BE2C (cell line): Measurements from ENCODE around the gene OSBPL5.

Experiments used
- DNase-seq: peaks from one replicate; pipeline ENCODE4 v3.0.0-alpha.2; 2020
- H3K27me3 ChIP-seq: fragments of 250-450 bp; sonication (Bioruptor Pico); 2 replicates; pipeline ENCODE4 v1.5.1; 2020; ENCODE audit warnings: mild to moderate bottlenecking
- H3K36me3 ChIP-seq: fragments of 250-450 bp; sonication (Bioruptor Pico); 2 replicates; pipeline ENCODE4 v1.5.1; 2020; ENCODE audit warnings: mild to moderate bottlenecking
- H3K4me1 ChIP-seq: fragments of 250-450 bp; sonication (Bioruptor Pico); 2 replicates; pipeline ENCODE4 v1.5.1; 2020
- H3K4me3 ChIP-seq: 2 replicates; pipeline ENCODE4 v1.5.1; 2011; ENCODE audit warnings: low read depth, low read length
- H3K9me3 ChIP-seq: fragments of 250-450 bp; sonication (Bioruptor Pico); 2 replicates; pipeline ENCODE4 v1.5.1; 2020
- TF ChIP-seq, protein P1 (sequence below): IDR thresholded peaks from 2 replicates; pipeline ENCODE4 v1.5.1; 2012; ENCODE audit warnings: mild to moderate bottlenecking, low read depth, low read length

OSBPL5 gene

DNA sequence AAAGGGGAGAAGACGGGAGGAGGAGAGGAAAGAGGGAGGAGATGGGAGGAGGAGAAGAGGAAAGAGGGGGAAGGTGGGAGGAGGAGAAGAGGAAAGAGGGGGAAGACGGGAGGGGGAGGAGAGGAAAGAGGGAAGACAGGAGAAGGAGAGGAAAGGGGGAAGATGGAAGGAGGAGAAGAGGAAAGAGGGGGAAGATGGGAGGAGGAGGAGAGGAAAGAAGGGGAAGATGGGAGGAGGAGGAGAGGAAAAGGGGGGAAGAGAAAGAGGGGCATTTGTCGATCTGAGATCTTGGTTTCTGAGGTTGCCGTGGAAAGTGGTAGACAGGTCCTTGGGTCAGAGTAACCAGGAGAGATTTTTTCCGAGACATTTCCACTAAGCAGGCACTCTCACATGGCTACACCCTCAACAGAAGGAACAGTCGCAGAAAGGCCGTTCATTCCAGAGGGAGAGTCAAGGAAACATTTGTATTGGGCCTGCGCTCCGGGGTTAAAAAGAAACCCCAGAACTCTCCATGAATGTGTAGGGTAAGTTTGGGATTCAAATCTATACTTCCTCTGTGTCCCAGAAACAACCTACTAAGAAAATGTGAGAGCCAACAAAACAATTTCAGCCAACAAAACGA lies 68.1 kb downstream of the OSBPL5 start:
- DNase-seq: no peak
- TF ChIP-seq, protein P1, sequence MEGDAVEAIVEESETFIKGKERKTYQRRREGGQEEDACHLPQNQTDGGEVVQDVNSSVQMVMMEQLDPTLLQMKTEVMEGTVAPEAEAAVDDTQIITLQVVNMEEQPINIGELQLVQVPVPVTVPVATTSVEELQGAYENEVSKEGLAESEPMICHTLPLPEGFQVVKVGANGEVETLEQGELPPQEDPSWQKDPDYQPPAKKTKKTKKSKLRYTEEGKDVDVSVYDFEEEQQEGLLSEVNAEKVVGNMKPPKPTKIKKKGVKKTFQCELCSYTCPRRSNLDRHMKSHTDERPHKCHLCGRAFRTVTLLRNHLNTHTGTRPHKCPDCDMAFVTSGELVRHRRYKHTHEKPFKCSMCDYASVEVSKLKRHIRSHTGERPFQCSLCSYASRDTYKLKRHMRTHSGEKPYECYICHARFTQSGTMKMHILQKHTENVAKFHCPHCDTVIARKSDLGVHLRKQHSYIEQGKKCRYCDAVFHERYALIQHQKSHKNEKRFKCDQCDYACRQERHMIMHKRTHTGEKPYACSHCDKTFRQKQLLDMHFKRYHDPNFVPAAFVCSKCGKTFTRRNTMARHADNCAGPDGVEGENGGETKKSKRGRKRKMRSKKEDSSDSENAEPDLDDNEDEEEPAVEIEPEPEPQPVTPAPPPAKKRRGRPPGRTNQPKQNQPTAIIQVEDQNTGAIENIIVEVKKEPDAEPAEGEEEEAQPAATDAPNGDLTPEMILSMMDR: no peak
- H3K36me3 ChIP-seq: no peaks in the 10 kb centered on the region

DNA sequence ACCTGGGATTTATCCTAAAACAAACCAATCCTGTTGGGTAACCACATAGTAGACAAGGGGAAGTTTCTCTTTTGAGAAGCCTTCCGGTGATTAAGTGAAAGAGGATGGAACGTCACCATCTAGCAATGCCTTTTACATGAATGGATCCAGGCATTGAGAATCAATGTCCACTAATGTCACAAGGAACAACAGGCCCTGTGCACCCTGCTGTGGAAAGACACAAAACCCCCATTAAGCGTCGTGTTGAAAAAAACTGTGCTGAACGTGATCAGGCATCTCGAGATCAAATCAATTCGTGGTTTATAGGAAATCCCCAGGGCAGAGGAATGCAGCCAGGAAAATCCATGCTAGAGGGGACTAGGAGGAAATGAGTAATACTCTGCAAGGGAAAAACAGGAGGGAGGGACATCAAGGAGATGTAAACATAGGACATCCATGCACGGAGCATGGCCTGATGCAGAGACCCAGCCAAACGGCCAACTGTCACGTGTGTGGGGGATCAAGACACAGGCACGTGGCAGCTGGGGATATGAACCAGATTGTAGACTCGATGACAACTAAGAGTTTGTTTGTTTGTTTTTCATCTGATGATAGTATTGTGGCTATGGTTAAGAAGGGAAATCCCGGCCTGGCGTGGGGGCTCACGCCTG lies 69.3 kb downstream of the OSBPL5 start:
- no peaks in the 10 kb centered on the region for H3K4me1 ChIP-seq
- DNase-seq: no peak
- TF ChIP-seq, protein P1: no peak
- no peaks in the 10 kb centered on the region for H3K27me3 ChIP-seq
- H3K9me3 ChIP-seq: no peaks in the 10 kb centered on the region
- H3K36me3 ChIP-seq: no peaks in the 10 kb centered on the region
- H3K4me3 ChIP-seq: no peak overlapping the region

More for the DNA sequence above, 68.1 kb downstream of the OSBPL5 start:
- Histone ChIP-seq H3K27me3 (no peaks in the 10 kb centered on the region), H3K4me1 (no peaks in the 10 kb centered on the region), H3K4me3 (no peak overlapping the region), H3K9me3 (no peaks in the 10 kb centered on the region)

DNA sequence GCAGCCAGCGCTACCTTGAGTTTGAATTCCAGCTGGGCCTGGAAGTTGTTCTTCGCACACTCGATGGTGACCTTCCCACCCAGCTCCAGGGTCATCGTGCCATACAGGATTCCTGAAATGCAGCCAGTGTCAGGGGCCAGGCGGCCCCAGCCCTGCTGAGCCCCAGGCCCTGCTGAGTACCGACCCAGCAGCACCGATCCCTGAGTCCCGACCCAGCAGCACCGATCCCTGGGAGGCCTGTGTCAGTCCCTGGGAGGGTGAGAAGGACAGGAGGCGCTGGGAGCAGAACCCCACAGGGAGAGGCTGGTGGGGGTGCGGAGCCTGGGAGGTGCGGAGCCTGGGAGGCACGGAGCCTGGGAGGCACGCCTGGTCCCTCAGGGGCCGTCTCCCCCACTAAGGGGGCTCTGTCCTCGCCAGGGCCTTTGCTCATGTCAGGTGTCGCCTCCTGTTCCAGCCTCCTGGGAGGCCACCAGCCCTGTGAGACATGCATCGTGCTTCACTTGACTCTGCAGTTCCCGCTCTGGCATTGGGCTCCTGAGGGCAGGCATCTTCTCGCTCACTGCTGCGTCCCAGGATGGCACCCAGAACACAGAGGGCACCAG lies 70.8 kb downstream of the OSBPL5 start:
- Histone ChIP-seq H3K4me3 (no peak overlapping the region), H3K27me3 (no peaks in the 10 kb centered on the region), H3K36me3 (no peaks in the 10 kb centered on the region), H3K4me1 (no peaks in the 10 kb centered on the region), H3K9me3 (no peaks in the 10 kb centered on the region)
- TF ChIP-seq, protein P1: no peak
- no peak for DNase-seq

DNA sequence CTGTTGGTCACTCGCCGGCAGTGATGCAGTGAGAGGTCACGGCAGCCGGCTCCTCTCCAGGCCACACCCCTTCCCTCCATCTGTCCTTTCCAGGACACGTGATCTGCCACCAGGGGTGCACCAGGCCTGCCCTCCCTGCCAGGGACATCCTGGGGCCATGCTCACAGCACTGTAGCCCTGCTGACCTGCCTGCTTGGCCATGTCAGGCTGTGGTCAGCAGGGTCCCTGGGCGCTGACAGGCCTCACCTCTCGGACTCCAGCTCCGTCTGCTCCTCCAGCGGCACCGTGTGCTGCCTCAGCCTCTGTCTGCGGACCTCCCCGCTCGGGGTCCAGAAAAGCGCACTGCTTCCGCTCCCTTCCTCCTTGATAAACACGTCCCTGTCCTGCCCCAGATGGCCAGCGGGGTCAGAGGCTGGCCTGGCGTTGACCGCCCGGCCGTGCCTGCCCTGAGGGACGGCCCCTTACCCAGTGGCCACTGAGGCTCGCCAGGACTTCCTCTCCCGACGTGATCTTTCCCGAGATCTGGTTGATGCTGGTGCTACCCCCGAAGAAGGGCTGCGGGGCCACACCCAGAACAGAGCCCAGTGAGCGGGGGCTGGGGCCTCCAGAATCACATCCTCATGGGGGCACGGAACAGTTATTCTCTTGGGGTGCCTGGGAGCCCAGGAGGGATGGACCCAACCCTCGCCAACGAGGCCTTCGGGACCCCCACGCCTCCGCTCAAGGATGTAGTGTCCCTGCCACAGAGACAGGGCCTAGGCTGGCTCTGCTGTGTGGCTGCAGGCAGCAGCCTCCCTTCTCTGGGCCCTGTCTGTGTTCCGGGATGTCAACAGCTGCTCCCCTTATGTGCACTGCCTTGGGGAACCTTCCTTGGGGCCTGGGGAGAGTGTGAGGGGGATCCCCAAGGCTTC lies 71.6 kb downstream of the OSBPL5 start:
- no peak overlapping the region for H3K4me3 ChIP-seq
- no peak for DNase-seq
- H3K9me3 ChIP-seq: no peaks in the 10 kb centered on the region
- no peaks in the 10 kb centered on the region for H3K4me1 ChIP-seq
- TF ChIP-seq, protein P1: no peak
- H3K36me3 ChIP-seq: no peaks in the 10 kb centered on the region
- no peaks in the 10 kb centered on the region for H3K27me3 ChIP-seq

DNA sequence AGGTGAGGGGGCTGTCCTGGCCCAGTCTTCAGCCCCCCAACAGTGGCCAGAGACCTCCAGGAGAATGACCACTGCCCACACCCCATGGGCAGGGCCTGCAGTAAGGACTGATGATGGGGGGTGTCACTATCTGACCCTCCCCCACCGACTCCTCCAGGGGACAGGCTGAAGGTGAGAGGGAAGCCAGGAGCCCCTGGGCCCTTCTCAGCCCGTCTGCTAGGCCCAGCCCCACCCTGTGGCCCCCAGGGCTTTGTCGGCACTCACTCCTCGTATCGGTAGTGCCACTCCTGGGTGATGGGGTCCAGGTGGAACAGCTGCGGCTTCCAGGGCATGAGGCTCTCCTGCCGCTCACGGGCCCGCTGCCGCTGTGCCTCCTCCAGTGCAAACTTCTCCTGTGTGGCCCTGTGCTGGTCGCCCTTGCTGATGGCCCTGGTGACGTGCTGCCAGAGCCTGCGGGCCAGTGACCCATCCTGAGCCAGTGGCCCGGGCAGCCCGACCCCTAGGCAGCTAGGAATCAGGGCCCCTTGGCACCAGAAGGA lies 72.4 kb downstream of the OSBPL5 start:
- no peak overlapping the region for H3K4me3 ChIP-seq
- H3K27me3 ChIP-seq: no peaks in the 10 kb centered on the region
- no peaks in the 10 kb centered on the region for H3K4me1 ChIP-seq
- no peaks in the 10 kb centered on the region for H3K36me3 ChIP-seq
- no peaks in the 10 kb centered on the region for H3K9me3 ChIP-seq
- TF ChIP-seq, protein P1: no peak
- DNase-seq: no peak
